HepG2 (cell line): ENCODE data around the gene NFATC4. TPM values are rescaled to one million over a fixed set of nuclear protein-coding genes. Genes with fewer than 3 reads are reported as not detected.

Experiments used
- AGO1 ChIP-seq: fragments of 200-400 bp; formaldehyde crosslinking; IDR thresholded peaks from 2 replicates; pipeline ENCODE4 v1.6.1; 2017; ENCODE audit warnings: mild to moderate bottlenecking, low read depth, low read length, moderate library complexity; ENCODE audit not compliant: poor library complexity, severe bottlenecking
- ARID5B ChIP-seq: IDR thresholded peaks from 2 replicates; pipeline ENCODE4 v1.4.0; 2020; ENCODE audit warnings: mild to moderate bottlenecking, missing genetic modification reagents
- CCDC6 ChIP-seq: sonication (generic); formaldehyde crosslinking; IDR thresholded peaks from 2 replicates; pipeline ENCODE4 v1.8.1; 2022; ENCODE audit warnings: mild to moderate bottlenecking, missing genetic modification reagents, moderate library complexity
- CHD2 ChIP-seq: IDR thresholded peaks from 2 replicates; pipeline ENCODE4 v1.6.1; 2011; ENCODE audit warnings: low read depth, low read length, improper control_type of control experiment
- FOXC1 ChIP-seq: sonication (generic); formaldehyde crosslinking; IDR thresholded peaks from 2 replicates; pipeline ENCODE4 v1.8.0; 2022; ENCODE audit warnings: mild to moderate bottlenecking, missing genetic modification reagents, borderline replicate concordance
- FOXK1 ChIP-seq: sonication (generic); formaldehyde crosslinking; IDR thresholded peaks from 2 replicates; pipeline ENCODE4 v1.4.0; 2020; ENCODE audit warnings: low read depth, missing genetic modification reagents, borderline replicate concordance
- GZF1 ChIP-seq: sonication (generic); formaldehyde crosslinking; IDR thresholded peaks from 2 replicates; pipeline ENCODE4 v1.5.1; 2020; ENCODE audit warnings: mild to moderate bottlenecking, missing genetic modification reagents
- HMGA1 ChIP-seq: sonication (generic); formaldehyde crosslinking; conservative IDR thresholded peaks from 2 replicates; pipeline ENCODE4 v1.4.0; 2020; ENCODE audit warnings: missing genetic modification reagents
- MEF2D ChIP-seq: sonication (generic); formaldehyde crosslinking; IDR thresholded peaks from 2 replicates; pipeline ENCODE4 v1.5.1; 2020; ENCODE audit warnings: mild to moderate bottlenecking, missing genetic modification reagents
- MZF1 ChIP-seq: sonication (generic); formaldehyde crosslinking; IDR thresholded peaks from 2 replicates; pipeline ENCODE4 v1.8.1; 2023; ENCODE audit warnings: mild to moderate bottlenecking, missing genetic modification reagents, borderline replicate concordance
- PHF21A ChIP-seq: sonication (generic); formaldehyde crosslinking; IDR thresholded peaks from 2 replicates; pipeline ENCODE4 v1.5.0; 2020; ENCODE audit warnings: mild to moderate bottlenecking, missing genetic modification reagents
- RNF2 ChIP-seq: fragments of 450-650 bp; conservative IDR thresholded peaks from 2 replicates; pipeline ENCODE4 v1.6.1; 2016; ENCODE audit warnings: low read depth
- SMAD3 ChIP-seq: sonication (generic); formaldehyde crosslinking; IDR thresholded peaks from 2 replicates; pipeline ENCODE4 v1.4.0; 2020; ENCODE audit warnings: missing genetic modification reagents
- STAT5B ChIP-seq: sonication (generic); formaldehyde crosslinking; IDR thresholded peaks from 2 replicates; pipeline ENCODE4 v1.4.0; 2020; ENCODE audit warnings: missing genetic modification reagents
- ZNF20 ChIP-seq: sonication (generic); formaldehyde crosslinking; IDR thresholded peaks from 2 replicates; pipeline ENCODE4 v1.4.0; 2020; ENCODE audit warnings: mild to moderate bottlenecking, moderate library complexity, missing genetic modification reagents
- ZNF251 ChIP-seq: sonication (generic); formaldehyde crosslinking; IDR thresholded peaks from 2 replicates; pipeline ENCODE4 v1.9.0; 2021; ENCODE audit warnings: mild to moderate bottlenecking, missing genetic modification reagents
- ZNF431 ChIP-seq: sonication (generic); formaldehyde crosslinking; IDR thresholded peaks from 2 replicates; pipeline ENCODE4 v1.9.0; 2022; ENCODE audit warnings: missing genetic modification reagents, low read depth, mild to moderate bottlenecking, borderline replicate concordance
- ZNF577 ChIP-seq: sonication (generic); formaldehyde crosslinking; IDR thresholded peaks from 2 replicates; pipeline ENCODE4 v1.4.0; 2020; ENCODE audit warnings: mild to moderate bottlenecking, low read depth, missing genetic modification reagents, borderline replicate concordance
- ZNF619 ChIP-seq: sonication (generic); formaldehyde crosslinking; IDR thresholded peaks from 2 replicates; pipeline ENCODE4 v1.4.0; 2020; ENCODE audit warnings: mild to moderate bottlenecking, missing genetic modification reagents
- ZNF777 ChIP-seq: sonication (generic); formaldehyde crosslinking; IDR thresholded peaks from 2 replicates; pipeline ENCODE4 v1.4.0; 2020; ENCODE audit warnings: missing genetic modification reagents
- ZZZ3 ChIP-seq: sonication (generic); formaldehyde crosslinking; IDR thresholded peaks from 2 replicates; pipeline ENCODE4 v1.4.0; 2020; ENCODE audit warnings: missing genetic modification reagents, mild to moderate bottlenecking, borderline replicate concordance
- polyA plus RNA-seq, 8 experiments: library from polyadenylated mRNA; depleted of rRNA in 3 of 8; stranded (reverse) in 7 of 8; unstranded in 1 of 8; fragments of >200 nt; fragmentation: Illumina TruSeq in 4 of 8; extraction: Trizol in 4 of 8; gene quantifications; 2 replicates each; pipeline versions ENCODE4 v1.2.1 to v1.2.3, GENCODE V29; 2011 to 2016; ENCODE audit warnings: low read depth in 4 of 8, missing spikeins in 1 of 8, mixed read lengths in 1 of 8; ENCODE audit not compliant: insufficient read depth in 1 of 8
- total RNA-seq, 5 experiments: library from RNA; depleted of rRNA; stranded (reverse); fragments of >200 nt; fragmentation: Illumina TruSeq; extraction: Trizol; gene quantifications; 2 replicates each; pipeline ENCODE4 v1.2.3, GENCODE V29; 2016; ENCODE audit warnings: low read depth in 1 of 5
- TF ChIP-seq, protein P1 (sequence below): sonication (generic); formaldehyde crosslinking; IDR thresholded peaks from 2 replicates; pipeline ENCODE4 v1.4.0; 2020; ENCODE audit warnings: mild to moderate bottlenecking, missing genetic modification reagents
- TF ChIP-seq, protein P2 (sequence below): sonication (generic); formaldehyde crosslinking; IDR thresholded peaks from 2 replicates; pipeline ENCODE4 v1.8.0; 2022; ENCODE audit warnings: mild to moderate bottlenecking, missing genetic modification reagents; ENCODE audit not compliant: insufficient replicate concordance

NFATC4 gene
- total and polyA plus RNA-seq, 2 of the 13 experiments (the other 11 are each of a cell fraction or from before 2014, with no cell fraction given) = 0.04 to 0.15 TPM

DNA sequence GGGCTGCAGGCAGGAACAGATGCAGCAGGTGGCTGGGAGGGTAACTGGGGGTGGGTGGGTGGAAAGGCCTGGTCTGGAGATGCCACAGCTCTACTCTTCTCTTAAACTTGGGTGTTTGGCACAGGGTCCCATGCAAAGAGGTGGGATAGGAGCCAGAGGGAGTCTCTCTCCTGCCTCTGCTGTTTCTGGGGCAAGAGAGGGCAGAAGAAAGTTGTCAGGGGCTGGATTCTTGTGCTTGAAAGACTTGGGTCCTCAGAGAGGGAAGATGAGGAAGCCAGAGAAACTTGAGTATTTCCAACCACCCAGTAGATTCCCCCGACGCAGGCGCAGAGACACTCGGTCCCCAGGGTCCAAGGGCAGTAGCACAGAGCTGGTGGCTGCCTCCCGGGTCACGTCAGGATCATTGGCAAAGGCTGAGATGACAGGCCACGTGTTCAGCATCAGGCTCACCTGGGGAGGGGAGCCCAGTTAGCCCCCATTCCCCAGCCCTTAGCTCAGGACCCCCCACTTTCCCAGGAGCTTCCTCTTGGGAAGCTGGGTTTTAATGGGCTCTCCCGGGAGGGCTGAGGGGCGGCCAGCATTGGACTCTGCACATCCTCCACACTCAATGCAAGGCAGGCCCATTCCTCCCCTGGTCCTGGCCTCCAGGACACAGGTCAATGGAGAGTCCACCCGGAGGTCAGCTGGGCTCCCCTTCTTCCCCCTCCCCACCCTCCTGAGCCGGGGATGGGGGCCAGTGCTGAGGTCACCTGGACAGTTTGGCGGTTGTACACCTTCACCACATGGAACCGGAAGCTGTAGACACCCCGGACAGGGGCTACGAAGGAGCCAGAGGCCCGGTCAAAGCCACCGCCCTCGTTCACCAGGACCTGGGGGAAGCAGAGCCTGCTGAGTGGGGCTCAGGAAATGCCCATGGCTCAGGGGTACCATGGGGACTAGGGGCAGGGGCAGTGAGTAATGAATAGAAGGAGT is 59.8 kb downstream of the NFATC4 start (continued):
- no peak for TF ChIP-seq AGO1
- TF ChIP-seq ARID5B (CRISPR knock-in tag) = peak; percentile 53
- TF ChIP-seq, protein P1, sequence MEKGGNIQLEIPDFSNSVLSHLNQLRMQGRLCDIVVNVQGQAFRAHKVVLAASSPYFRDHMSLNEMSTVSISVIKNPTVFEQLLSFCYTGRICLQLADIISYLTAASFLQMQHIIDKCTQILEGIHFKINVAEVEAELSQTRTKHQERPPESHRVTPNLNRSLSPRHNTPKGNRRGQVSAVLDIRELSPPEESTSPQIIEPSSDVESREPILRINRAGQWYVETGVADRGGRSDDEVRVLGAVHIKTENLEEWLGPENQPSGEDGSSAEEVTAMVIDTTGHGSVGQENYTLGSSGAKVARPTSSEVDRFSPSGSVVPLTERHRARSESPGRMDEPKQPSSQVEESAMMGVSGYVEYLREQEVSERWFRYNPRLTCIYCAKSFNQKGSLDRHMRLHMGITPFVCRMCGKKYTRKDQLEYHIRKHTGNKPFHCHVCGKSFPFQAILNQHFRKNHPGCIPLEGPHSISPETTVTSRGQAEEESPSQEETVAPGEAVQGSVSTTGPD (CRISPR knock-in tag) = no peak
- no peak for TF ChIP-seq ZNF431 (CRISPR knock-in tag)
- TF ChIP-seq FOXK1 (CRISPR knock-in tag) = no peak
- TF ChIP-seq CCDC6 (CRISPR knock-in tag) = no peak
- TF ChIP-seq ZNF577 (CRISPR knock-in tag) = no peak
- TF ChIP-seq ZZZ3 = no peak
- no peak for TF ChIP-seq SMAD3 (CRISPR knock-in tag)
- TF ChIP-seq ZNF251 = no peak
- no peak for TF ChIP-seq PHF21A (CRISPR knock-in tag)
- TF ChIP-seq HMGA1 (CRISPR knock-in tag) = no peak
- TF ChIP-seq STAT5B (CRISPR knock-in tag) = peak; percentile 19; the same call in 1 of the 2 replicates
- no peak for TF ChIP-seq ZNF20 (CRISPR knock-in tag)
- no peak for TF ChIP-seq CHD2
- no peak for TF ChIP-seq ZNF777 (CRISPR knock-in tag)
- TF ChIP-seq, protein P2, sequence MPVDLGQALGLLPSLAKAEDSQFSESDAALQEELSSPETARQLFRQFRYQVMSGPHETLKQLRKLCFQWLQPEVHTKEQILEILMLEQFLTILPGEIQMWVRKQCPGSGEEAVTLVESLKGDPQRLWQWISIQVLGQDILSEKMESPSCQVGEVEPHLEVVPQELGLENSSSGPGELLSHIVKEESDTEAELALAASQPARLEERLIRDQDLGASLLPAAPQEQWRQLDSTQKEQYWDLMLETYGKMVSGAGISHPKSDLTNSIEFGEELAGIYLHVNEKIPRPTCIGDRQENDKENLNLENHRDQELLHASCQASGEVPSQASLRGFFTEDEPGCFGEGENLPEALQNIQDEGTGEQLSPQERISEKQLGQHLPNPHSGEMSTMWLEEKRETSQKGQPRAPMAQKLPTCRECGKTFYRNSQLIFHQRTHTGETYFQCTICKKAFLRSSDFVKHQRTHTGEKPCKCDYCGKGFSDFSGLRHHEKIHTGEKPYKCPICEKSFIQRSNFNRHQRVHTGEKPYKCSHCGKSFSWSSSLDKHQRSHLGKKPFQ (CRISPR knock-in tag) = no peak
- TF ChIP-seq RNF2 = peak; percentile 66; the same call in 1 of the 2 replicates
- TF ChIP-seq FOXC1 (CRISPR knock-in tag) = 0 out of 2 replicates have a peak, but pooled peaks have one; percentile 11
- TF ChIP-seq GZF1 (CRISPR knock-in tag) = 0 out of 2 replicates have a peak, but pooled peaks have one; percentile 23
- peak; percentile 80; the same call in 1 of the 2 replicates for TF ChIP-seq ZNF619 (CRISPR knock-in tag)
- TF ChIP-seq MZF1 (CRISPR knock-in tag) = no peak; the same call in 1 of the 2 replicates
- TF ChIP-seq MEF2D = peak; percentile 78; the same call in 1 of the 2 replicates
